ENCODE measurements around the gene DMD. TPM values are rescaled to one million over a fixed set of nuclear protein-coding genes. Genes with fewer than 3 reads are reported as not detected.
"Not testable (repeated sequence)": the region's sequence is repeated elsewhere in the genome, so short reads cannot be mapped to it uniquely, and the experiment has no call there.

The DMD gene
- total RNA-seq, 1 experiment from 2014 or later = 25.3 TPM

- H3K4me1 ChIP-seq (replicated peaks; ENCODE audit: insufficient read depth); H3K79me2 ChIP-seq (ENCODE audit: low read depth); H3K4me3 ChIP-seq; BruUV-seq (replicated peaks); POLR2A ChIA-PET (ENCODE audit: unreplicated experiment); intact Hi-C loops (cut with micrococcal nuclease; ENCODE audit: unreplicated experiment); H3K27me3 ChIP-seq (ENCODE audit: insufficient read depth, low read depth); H3K9me3 ChIP-seq (ENCODE audit: insufficient read depth, low read depth); H3K27ac ChIP-seq; H3F3A ChIP-seq (ENCODE audit: insufficient read depth, low read depth); H4K20me1 ChIP-seq (ENCODE audit: insufficient read depth); H3K36me3 ChIP-seq (ENCODE audit: low read depth); CTCF ChIA-PET; H2AFZ ChIP-seq; H3K9me2 ChIP-seq (ENCODE audit: insufficient read depth); H3K4me2 ChIP-seq; DNase-seq: not testable (repeated sequence)
- peak; percentile 45 for TF ChIP-seq CTCF (conservative IDR thresholded peaks at IDR 0.05)
These were observed 964.7 kb downstream of the DMD start for GRCh38 chrX:32246675-32247074.

- no peak overlapping the region for H3K4me2 ChIP-seq
- H3F3A ChIP-seq (ENCODE audit: insufficient read depth, low read depth) = no peaks in the 10 kb centered on the region
- BruUV-seq (replicated peaks) = no TSS peak
- H4K20me1 ChIP-seq (ENCODE audit: insufficient read depth) = no peaks in the 10 kb centered on the region
- CTCF ChIA-PET = no interaction called here
- DNase-seq = no peak
- H3K27ac ChIP-seq = no peak overlapping the region
- H3K9me2 ChIP-seq (ENCODE audit: insufficient read depth) = no peaks in the 10 kb centered on the region
- no peaks in the 10 kb centered on the region for H3K79me2 ChIP-seq (ENCODE audit: low read depth)
- no peaks in the 10 kb centered on the region for H3K27me3 ChIP-seq (ENCODE audit: insufficient read depth, low read depth)
- POLR2A ChIA-PET (ENCODE audit: unreplicated experiment) = no interaction called here
- H3K4me3 ChIP-seq = no peak overlapping the region
- intact Hi-C loops (cut with micrococcal nuclease; ENCODE audit: unreplicated experiment) = no loop called here
- no peaks in the 10 kb centered on the region for H3K9me3 ChIP-seq (ENCODE audit: insufficient read depth, low read depth)
- no peaks in the 10 kb centered on the region for H3K4me1 ChIP-seq (replicated peaks; ENCODE audit: insufficient read depth)
- TF ChIP-seq CTCF (conservative IDR thresholded peaks at IDR 0.05) (no peak), EZH2 (IDR thresholded peaks at IDR 0.05; ENCODE audit: low read depth) (no peak)
- H2AFZ ChIP-seq = no peak overlapping the region
- no peaks in the 10 kb centered on the region for H3K36me3 ChIP-seq (ENCODE audit: low read depth)
These were observed 1015.7 kb downstream of the DMD start for GRCh38 chrX:32195611-32196010.

- Histone ChIP-seq H3F3A (ENCODE audit: insufficient read depth, low read depth) (no peaks in the 10 kb centered on the region), H3K9me3 (ENCODE audit: insufficient read depth, low read depth) (no peaks in the 10 kb centered on the region), H3K36me3 (ENCODE audit: low read depth) (no peaks in the 10 kb centered on the region), H3K9me2 (ENCODE audit: insufficient read depth) (no peaks in the 10 kb centered on the region), H3K27ac (no peak overlapping the region), H3K4me2 (no peak overlapping the region), H3K79me2 (ENCODE audit: low read depth) (no peaks in the 10 kb centered on the region), H2AFZ (no peak overlapping the region), H3K4me3 (no peak overlapping the region), H3K4me1 (replicated peaks; ENCODE audit: insufficient read depth) (no peaks in the 10 kb centered on the region), H4K20me1 (ENCODE audit: insufficient read depth) (no peaks in the 10 kb centered on the region), H3K27me3 (ENCODE audit: insufficient read depth, low read depth) (no peaks in the 10 kb centered on the region)
- no TSS peak for BruUV-seq (replicated peaks)
- TF ChIP-seq EZH2 (IDR thresholded peaks at IDR 0.05; ENCODE audit: low read depth) (no peak), CTCF (conservative IDR thresholded peaks at IDR 0.05) (no peak)
- intact Hi-C loops (cut with micrococcal nuclease; ENCODE audit: unreplicated experiment) = no loop called here
- no peak for DNase-seq
- POLR2A ChIA-PET (ENCODE audit: unreplicated experiment) = no interaction called here
- CTCF ChIA-PET = no interaction called here
These were observed 1020.0 kb downstream of the DMD start for GRCh38 chrX:32191316-32191715.
